Germinal center (tissue), 1 donor: ENCODE results near the gene AGT.
"Not testable (repeated sequence)": the region's sequence is repeated elsewhere in the genome, so short reads cannot be mapped to it uniquely, and the experiment has no call there.

Experiments
- DNase-seq: peaks from one replicate; pipeline ENCODE4 v3.0.0; 2012; ENCODE audit warnings: mixed read lengths, low spot score

Gene AGT

DNA sequence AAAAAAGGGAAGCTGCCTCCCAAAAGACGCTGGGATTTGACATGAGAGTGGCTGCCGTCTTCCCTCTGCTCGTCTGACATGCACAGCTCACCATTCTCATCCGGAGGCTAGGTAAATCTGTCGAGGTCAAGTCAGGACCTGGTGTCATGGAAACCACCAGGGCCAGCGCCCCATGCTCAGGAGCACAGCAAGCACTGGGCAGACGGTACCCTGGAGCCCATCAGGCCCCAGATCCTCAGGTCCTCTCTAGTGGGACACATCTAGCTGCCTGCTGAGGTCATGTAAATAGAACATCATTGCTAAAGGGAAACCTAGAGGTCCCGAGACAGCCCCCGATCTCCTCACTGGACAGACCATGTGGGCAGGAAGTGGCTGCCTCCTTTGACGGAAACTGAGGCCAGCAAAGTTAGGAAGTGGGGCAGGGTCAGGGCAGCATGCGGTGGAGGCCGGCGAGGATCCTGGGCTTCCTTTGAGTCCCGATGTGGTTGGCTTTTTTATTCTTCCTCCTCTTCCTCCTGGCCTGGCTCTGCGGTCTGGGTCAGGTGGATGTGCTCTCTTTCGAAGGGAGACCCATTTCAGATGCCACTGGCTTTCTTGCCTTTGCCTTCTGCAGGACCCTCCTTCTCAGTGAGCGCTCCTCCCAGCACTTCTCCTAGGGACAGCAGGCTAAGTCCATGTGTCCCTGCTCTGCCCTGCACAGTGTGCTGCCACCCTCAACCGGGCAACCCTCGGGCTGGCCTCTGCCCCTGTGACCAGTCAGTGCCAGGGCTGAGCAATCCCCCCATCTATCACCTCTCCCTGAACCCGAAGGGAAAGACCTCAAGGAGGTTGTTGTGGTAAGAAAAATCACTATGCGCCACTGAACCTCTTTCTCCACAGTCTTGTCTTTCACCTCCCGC is 5.9 kb downstream of the AGT start:
- no peak for DNase-seq

DNA sequence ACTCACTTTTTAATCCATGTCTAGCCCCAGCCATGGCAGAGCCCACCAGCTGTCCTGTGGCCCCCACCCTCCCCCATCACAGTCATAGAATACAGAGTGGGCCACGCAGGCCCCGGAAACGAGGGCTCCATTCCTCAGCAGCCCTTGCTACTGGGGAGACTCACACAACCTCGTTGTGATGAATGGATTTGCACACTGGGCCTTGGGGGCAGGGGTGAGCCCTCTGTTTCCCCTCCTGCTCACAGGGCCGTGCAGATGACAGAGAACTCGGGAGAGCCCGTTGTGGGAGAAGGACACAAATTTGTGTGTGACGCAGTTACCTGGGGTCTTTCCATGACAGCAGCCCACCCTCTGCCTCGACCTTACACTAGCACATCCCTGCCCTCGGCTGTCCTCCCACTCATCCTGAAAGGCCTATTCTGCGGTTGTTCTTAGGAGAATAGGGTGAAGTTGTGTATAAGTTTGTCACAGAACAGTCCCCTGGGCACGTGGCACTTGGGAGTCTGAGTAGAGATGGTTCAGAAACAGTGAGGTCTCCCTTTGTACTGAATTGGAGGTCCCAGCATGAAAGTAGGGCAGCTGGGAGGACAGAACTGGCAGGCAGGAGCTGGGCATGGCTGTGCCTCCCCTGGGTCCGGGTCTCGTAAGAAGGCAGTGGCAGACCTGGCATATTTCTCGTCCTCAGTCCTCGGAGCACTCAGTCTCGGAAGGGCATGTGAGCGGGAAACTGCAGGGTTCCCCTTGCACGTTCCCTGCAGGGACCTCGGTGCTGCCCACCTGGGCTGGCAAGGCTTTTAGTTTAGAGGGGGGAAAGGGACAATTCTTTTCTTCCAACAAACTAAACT is 6.8 kb downstream of the AGT start:
- DNase-seq = no peak

DNA sequence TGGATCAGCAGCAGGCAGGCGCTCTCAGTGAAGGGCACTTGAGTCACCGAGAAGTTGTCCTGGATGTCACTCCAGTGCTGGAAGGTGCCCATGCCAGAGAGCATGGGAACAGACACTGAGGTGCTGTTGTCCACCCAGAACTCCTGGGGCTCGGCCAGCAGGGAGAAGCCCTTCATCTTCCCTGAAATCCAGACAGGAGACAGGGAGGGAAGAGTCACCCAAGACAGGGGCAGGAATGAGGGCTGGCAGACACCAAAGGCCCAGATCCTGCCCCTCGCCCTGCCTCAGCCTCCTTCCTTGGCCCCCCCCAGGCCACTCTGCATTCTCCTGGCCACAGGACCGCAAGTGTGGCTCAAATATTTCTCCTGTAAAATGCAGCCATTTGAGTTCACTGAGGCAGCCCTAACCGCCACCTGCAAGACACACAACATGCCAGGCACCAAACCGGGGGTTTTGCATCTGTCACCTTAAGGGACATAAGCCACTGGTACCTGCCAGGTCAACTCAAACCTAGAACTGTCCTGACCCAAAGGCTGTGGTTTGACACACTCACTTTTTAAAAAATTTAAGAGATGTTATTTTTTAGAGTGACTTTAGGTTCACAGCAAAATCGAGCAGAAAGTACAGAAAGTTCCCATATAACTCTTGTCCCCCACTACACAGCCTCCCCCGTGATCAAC is 7.8 kb downstream of the AGT start:
- no peak for DNase-seq

DNA sequence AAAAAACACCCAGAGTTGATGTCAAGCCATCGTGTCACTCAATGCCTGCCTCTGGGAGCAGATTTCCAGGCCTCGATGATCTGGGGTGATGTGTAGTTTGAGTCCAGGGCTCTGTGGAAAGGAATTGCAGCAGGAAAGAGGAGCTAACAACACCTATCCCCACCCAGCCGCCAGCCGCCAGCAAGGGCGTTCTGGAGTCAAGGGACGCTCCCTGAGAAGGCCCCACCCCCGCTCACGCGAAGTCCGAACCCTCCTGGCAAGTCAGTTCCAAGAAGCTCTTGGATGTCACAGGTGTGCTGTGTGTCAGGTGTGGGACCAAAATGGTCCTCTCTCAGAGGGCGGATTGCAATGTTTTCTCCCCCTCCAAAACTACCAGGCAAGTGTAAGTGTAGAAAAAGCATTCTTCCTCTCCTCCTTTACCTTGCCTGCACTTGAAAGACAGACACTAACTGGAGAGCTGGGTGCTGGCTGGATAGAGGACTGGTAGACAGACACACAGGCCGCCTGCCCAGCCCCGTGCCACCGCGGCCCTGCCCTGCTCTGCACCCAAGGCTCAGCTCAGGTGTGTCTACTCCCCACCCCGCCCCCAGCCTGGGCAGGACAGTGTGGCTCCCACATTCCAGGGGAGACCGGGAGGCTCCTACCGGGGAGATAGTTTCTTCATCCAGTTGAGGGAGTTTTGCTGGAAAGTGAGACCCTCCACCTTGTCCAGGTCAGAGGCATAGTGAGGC is 8.5 kb downstream of the AGT start:
- no peak for DNase-seq

DNA sequence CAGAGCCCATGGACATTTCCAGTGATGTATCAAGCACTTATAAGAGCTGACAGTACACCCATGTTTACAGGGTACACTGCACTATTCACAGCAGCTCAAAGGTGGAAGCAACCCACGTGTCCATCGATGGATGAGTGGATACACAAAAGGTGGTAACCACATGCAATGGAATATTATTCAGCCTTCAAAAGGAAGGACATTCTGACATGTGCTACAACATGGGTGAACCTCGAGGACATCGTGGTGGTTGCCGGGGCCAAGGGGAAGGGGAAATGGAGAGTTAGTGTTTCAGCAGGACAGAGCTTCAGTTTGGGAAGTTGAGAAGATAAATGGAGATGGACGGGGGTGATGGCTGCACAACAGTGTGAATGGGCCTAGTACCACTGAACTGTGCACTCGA is 9.1 kb downstream of the AGT start:
- DNase-seq = no peak

DNA sequence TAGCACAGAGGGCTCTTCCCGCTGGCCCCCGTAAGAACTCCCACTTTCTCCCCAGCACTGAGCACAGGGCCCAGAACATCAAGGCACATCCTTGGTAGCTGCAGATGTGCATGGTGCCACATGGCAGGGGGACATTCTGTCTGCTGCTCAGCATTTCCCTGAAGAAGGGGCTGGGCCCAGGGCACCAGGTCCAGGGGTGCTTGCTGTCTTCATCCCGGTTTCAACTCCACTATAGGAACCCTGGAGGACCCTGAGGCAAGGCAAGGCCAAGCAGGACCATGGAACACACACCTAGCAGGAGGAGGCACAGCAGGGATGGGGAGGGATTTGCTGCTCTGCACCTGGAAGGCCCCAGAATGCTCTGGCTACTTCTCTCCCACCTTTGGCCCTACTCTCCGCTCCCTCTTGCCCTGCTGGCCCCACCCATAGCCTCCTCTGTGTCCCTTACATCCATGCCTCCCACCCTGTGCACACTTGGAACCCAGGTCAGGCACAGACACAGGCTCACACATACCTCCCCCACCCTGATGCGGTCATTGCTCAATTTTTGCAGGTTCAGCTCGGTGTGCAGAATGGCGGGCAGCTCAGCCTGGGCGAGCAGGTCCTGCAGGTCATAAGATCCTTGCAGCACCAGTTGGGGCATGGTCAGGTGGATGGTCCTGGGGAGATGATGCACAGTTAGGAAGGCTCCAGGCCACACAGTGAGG is 10.1 kb downstream of the AGT start:
- no peak for DNase-seq

DNA sequence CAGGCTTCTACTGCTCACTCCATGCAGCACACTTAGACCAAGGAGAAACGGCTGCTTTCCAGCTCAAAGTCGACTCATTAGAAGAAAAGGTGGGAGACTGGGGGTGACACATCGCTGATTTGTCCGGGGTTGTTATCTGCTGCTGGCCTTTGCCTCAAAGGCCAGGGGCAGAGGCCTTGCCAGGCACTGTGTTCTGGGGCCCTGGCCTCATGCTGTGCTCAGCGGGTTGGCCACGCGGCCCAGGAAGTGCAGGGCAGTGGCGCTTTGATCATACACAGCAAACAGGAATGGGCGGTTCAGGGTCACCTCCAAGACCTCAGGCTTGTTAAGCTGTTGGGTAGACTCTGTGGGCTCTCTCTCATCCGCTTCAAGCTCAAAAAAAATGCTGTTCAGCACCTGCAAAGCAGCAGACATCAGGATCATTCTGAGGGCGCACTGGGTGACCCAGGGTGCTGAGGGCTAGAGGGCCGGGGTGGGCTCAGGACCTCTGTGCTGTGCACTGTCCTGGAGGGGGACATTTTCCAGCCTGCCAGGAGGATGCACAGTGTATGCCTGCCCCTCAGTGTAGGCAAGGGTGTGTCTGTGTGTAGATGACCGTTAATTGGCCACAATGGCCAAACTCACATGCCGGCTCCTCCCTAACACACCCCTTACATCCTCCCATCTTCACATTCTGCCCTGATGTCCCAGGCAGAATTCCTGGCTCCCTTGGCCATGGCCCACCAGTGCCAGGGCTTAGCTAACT is 10.8 kb downstream of the AGT start:
- DNase-seq = no peak

DNA sequence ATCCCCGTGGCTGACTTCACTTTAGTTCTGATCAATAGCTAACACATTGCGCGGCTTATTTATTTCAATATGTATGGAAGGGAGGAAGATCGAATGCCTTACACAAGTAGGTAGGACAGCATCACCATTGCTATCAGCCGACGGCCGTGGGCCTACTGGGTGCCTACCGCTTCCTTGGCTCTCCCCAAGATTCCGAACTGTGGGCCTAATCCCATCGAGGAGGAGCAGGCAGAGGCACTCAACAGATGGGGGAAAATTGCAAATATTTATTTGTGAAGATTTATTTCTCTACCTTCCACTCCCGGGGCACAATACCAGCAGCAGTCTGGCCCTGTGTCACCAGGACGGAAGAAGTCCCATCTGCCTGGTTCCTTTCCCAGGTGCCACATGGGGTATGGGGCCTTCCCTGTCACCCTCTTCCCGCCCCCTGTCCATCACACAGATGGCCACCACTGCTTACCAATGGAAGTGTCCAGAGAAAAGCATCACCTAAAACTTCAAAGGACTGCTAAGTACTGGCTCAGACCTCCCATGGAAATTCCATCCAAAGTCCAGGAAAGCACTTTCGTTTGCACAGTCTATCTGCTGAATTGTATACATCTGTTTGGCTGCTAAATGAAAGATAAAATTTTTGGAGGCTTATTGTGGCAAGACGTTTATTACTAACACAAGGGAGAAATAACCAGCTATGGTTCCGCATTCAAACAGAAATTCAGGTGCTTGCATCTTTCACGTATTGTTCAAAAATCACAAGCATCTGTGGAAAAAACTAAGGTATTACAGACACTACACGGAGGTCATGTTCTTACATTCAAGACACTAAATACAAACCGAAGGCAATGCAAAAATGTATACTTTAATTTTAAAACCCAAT is 11.8 kb downstream of the AGT start:
- no peak for DNase-seq

DNA sequence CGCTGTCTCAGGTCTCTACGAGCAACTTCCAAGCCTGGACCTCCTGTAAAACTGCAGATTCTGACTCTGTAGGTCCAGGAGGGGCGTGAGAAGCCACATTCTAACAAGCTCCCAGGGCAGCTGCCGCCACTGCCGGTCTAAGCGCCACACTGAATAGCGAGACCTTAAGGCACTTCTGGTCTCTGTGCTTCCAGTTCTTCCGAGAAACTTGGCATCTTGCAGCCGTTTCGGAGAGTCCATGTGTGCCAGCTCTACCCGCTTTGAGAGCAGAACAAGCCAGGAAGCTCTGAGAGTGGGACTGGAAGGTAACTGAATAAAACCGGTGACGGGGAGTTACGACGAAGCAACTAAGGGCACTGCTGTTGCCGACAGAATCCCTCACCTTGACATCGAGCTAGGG is 12.5 kb downstream of the AGT start:
- no peak for DNase-seq

DNA sequence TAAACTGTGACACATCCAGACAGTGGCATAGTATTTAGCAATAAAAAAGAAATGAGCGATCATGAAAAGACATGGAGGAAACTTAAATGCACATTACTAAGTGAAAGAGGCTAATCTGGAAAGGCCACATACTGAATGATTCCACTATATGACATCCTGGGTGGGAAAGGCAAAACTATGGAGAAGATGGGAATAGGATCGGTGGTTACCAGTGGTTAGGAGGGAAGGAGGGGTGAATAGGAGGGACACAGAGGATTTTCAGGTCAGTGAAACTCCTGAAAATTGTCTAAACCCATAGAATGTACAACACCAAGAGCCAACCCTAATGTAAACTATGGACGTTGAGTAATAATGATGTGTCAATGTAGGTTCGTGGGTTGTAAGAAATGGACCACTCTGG is 13.8 kb downstream of the AGT start:
- no peak for DNase-seq

DNA sequence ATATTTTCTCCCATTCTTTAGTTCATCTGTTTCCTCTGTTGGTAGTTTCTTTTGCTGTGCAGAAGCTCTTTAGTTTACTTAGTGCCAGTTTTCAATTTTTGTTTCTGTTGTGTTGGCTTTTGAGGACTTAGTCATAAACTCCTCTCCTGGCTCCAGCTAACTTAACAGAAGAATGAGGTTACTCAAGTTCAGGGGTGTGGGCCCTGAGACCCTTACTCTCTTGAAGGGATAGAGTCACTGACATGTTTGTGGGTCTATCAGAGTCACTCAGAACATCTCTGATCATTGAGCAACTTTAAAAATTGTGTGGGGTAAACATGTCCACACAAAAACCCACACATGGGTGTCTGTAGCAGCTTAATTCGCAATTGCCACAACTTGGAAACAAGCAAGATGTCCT is 14.2 kb downstream of the AGT start:
- DNase-seq = no peak

DNA sequence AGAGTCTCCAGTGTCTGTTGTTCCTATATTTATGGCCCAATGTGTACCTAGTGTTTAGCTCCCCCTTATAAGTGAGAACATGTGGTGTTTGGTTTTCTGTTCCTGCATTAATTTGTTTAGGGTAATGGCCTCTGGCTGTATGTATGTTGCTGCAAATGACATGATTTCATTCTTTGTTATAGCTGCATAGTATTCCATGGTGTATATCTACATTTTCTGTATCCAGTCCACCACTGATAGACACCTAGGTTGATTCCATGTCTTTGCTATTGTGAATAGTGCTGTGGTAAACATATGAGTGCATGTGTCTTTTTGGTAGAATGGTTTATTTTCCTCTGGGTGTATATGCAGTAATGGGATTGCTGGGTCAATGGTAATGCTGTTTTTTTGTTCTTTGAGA is 15.0 kb downstream of the AGT start:
- not testable (repeated sequence) for DNase-seq

DNA sequence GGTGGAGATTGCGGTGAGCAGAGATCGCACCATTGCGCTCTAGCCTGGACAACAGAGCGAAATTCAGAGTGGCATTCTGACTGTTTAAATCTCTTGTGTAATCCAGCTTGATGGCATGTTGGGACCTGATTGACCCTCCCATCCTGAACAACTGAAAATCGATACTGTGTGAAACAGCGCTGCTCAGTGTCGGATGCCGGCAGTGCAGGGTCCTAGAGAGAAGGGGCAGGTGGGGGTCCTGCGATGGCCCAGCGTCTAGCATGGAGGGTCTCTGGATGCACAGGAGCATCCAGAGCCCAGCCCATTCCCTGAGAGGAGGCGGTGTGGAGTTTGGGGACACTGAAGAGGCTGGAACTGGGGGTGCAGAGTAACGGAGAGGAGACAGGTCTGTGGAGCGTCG is 15.8 kb downstream of the AGT start:
- no peak for DNase-seq

DNA sequence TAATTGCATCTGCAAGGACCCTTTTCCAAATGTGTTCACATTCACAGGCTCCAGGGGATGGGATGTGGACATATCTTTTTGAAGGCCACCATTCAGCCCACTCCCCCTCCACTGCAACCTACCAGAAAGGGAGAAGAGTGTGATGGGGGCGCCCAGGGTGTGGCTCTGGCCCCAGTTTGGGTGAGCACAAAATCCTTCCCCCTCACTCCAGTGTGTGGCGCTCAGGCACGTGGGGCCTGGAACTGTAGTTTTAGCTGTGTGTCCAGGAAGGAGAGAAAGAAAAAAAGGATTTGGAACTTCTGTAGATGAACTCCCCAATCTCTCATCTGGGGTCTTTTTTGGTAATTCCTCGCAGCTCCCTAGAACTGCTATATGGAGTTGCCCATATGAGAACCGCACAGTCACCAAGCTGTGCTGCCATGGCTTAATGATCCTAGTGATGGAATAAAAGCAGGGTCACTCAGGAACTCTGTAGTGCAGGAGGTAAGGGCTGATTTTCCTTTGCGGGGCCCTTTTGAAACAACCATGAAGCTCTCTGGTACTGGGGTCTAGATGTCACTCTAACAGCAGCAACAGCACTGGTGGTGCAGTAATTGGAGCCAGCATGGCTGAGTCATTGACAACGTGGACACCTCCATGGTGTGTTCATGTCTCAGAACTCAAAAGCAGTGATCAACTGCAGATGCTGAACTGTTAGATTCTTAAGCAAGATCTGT is 17.0 kb downstream of the AGT start:
- no peak for DNase-seq

DNA sequence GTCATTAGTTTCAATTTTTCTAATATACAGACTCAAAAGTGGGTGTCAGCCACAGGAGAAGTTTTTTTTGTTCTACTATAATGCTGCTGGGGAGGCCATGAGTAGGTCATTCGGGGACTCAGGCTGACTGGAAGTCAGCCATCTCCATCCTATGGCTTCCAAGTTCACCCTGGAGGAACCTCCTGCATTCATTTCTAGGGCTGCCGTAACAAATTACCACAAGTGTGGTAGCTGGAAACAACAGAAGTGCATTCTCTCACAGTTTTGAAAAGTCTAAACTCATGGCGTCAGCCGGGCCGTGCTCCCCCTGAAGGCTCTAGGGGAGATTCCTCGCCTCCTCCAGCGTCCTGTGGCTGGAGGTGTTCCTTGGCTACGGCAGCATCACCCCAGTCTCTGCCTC is 17.7 kb downstream of the AGT start:
- DNase-seq = no peak

DNA sequence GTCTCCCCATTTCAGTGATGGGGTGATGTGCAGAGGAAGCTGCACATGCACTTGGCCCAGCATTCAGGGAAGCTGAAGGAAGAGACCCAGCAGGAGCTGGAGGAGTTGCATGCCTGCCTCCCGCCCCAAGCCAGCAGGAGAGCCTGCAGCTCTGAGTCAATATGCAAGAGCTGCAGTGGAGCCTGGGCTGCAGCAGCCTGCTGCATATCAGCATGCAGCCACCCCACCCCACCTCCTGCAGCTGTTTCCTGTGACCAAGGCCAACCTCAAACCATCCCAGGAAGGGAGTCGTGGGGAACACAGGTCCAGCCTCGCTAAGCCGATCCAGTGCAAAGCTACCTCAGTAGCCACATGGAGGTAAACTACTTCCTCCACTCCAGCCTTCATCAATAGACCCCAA is 18.9 kb downstream of the AGT start:
- no peak for DNase-seq

DNA sequence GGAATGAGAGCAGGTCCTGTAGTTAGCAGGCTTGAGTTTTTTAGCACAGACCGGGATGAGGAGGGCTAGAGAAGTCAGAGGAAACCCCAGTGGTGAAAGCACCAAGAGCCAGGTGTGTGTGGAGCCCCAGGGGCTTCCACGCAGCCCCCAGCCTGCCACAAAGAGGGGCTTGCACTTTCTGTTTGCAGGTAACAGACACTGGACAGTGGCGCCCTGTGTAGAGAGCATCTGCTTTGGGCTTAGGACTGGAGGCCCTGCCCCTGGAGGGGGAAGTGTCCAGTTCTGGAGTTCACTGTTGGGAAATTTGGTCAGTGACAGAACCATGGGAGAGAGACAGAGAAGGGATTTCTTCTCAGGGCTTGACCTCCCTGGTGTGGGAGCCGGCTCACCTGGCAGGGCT is 19.5 kb downstream of the AGT start:
- no peak for DNase-seq

DNA sequence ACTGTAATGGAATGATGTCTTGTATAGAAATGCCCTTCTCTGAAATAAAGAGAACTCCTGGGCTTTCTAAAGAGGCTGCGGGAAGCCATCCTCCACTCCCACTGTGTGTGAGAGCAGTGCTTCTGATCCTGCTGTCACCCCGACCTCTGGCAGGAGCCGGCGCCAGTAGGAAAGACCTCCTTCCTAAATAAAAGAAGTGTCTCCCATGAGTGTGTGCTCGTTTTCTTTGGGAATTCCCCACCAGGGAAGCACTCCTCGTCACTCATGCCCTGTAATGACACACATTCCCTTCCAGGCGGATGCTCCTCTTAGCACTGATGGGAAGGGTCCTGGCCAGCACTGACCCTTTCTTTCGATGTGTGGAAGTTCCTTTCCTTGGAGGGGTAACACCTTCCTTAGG is 20.1 kb downstream of the AGT start:
- no peak for DNase-seq

DNA sequence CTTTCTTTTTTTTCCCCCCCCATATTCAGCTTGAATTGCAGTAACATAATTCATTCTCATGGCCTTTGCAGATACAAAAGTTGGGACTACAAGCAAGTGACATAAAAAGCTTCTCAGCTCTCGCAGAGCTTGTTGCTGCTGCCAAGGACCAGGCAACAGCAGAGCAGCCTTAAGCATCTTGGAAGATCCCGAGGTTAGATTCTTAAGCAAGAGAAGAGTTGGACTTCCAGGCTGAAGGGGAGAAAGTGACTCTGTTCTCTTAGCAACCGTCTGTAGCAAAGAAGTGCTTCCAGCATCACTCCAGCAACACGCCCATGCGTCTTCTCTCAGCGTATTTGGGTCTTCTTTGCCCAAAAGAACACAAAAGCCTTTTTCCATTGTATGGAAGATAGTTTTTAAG is 20.7 kb downstream of the AGT start:
- DNase-seq = no peak
